ENCODE measurements around the gene PDE7B. TPM values are rescaled to one million over a fixed set of nuclear protein-coding genes. Genes with fewer than 3 reads are reported as not detected.

Gene PDE7B
- total and polyA plus RNA-seq, 4 donors: 0.75 to 5.2 (median 1.3) TPM

- DNase-seq (ENCODE audit: low spot score): no peak
- no peak overlapping the region for H3K9ac ChIP-seq (ENCODE audit: low read depth in 1 of 2, low read length in 2 of 2)
- WGBS: 62% methylated on average over 5 of the region's 5 CpGs
- no peak for TF ChIP-seq NR2F2 (IDR thresholded peaks at IDR 0.05)
- TF ChIP-seq MAX (IDR thresholded peaks at IDR 0.05): no peak
- TF ChIP-seq RAD21 (IDR thresholded peaks at IDR 0.05): peak; percentile 11 to 29
- H3K4me1 ChIP-seq (ENCODE audit: control insufficient read depth in 4 of 4, insufficient read depth in 4 of 4, low read length in 3 of 4): no peaks in the 10 kb centered on the region
- H3K4me3 ChIP-seq (ENCODE audit: low read depth in 1 of 3, low read length in 3 of 3): no peak overlapping the region
- no peak overlapping the region for H3K27ac ChIP-seq (ENCODE audit: low read depth in 1 of 2, low read length in 2 of 2)
- no peaks in the 10 kb centered on the region for H3K9me3 ChIP-seq (ENCODE audit: control insufficient read depth in 4 of 4, low read length in 3 of 4)
- no peaks in the 10 kb centered on the region for H3K36me3 ChIP-seq (ENCODE audit: control insufficient read depth in 4 of 4, insufficient read depth in 3 of 4, low read depth in 1 of 4, low read length in 3 of 4)
- no peaks in the 10 kb centered on the region for H3K27me3 ChIP-seq (ENCODE audit: control insufficient read depth in 4 of 4, insufficient read depth in 4 of 4, low read length in 3 of 4)
Measured at GRCh38 chr6:136201732-136202131, 350.2 kb downstream of the PDE7B start.

- H3K4me1 ChIP-seq (ENCODE audit: control insufficient read depth in 4 of 4, insufficient read depth in 4 of 4, low read length in 3 of 4): no peaks in the 10 kb centered on the region
- no peak for TF ChIP-seq ATF3 (IDR thresholded peaks at IDR 0.05)
- TF ChIP-seq HNF4A (conservative IDR thresholded peaks at IDR 0.05): no peak
- TF ChIP-seq, protein P1, sequence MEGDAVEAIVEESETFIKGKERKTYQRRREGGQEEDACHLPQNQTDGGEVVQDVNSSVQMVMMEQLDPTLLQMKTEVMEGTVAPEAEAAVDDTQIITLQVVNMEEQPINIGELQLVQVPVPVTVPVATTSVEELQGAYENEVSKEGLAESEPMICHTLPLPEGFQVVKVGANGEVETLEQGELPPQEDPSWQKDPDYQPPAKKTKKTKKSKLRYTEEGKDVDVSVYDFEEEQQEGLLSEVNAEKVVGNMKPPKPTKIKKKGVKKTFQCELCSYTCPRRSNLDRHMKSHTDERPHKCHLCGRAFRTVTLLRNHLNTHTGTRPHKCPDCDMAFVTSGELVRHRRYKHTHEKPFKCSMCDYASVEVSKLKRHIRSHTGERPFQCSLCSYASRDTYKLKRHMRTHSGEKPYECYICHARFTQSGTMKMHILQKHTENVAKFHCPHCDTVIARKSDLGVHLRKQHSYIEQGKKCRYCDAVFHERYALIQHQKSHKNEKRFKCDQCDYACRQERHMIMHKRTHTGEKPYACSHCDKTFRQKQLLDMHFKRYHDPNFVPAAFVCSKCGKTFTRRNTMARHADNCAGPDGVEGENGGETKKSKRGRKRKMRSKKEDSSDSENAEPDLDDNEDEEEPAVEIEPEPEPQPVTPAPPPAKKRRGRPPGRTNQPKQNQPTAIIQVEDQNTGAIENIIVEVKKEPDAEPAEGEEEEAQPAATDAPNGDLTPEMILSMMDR (IDR thresholded peaks at IDR 0.05; ENCODE audit: low read depth, low read length, missing input control): no peak
- TF ChIP-seq, protein P2, sequence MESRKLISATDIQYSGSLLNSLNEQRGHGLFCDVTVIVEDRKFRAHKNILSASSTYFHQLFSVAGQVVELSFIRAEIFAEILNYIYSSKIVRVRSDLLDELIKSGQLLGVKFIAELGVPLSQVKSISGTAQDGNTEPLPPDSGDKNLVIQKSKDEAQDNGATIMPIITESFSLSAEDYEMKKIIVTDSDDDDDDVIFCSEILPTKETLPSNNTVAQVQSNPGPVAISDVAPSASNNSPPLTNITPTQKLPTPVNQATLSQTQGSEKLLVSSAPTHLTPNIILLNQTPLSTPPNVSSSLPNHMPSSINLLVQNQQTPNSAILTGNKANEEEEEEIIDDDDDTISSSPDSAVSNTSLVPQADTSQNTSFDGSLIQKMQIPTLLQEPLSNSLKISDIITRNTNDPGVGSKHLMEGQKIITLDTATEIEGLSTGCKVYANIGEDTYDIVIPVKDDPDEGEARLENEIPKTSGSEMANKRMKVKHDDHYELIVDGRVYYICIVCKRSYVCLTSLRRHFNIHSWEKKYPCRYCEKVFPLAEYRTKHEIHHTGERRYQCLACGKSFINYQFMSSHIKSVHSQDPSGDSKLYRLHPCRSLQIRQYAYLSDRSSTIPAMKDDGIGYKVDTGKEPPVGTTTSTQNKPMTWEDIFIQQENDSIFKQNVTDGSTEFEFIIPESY (IDR thresholded peaks at IDR 0.05): no peak
- TF ChIP-seq NR2F2 (IDR thresholded peaks at IDR 0.05): no peak
- TF ChIP-seq YY1 (IDR thresholded peaks at IDR 0.05): no peak
- TF ChIP-seq EGR1 (IDR thresholded peaks at IDR 0.05; ENCODE audit: low read depth in 2 of 2): no peak
- TF ChIP-seq MAX (IDR thresholded peaks at IDR 0.05): no peak
- H3K9ac ChIP-seq (ENCODE audit: low read depth in 1 of 2, low read length in 2 of 2): no peak overlapping the region
- 93% methylated on average over 4 of the region's 4 CpGs for WGBS
- H3K27ac ChIP-seq (ENCODE audit: low read depth in 1 of 2, low read length in 2 of 2): no peak overlapping the region
- no peaks in the 10 kb centered on the region for H3K27me3 ChIP-seq (ENCODE audit: control insufficient read depth in 4 of 4, insufficient read depth in 4 of 4, low read length in 3 of 4)
- no peak for DNase-seq (ENCODE audit: low spot score)
- no peak overlapping the region for H3K4me3 ChIP-seq (ENCODE audit: low read depth in 1 of 3, low read length in 3 of 3)
- H3K9me3 ChIP-seq (ENCODE audit: control insufficient read depth in 4 of 4, low read length in 3 of 4): no peaks in the 10 kb centered on the region
- H3K36me3 ChIP-seq (ENCODE audit: control insufficient read depth in 4 of 4, insufficient read depth in 3 of 4, low read depth in 1 of 4, low read length in 3 of 4): no peaks in the 10 kb centered on the region
Measured at GRCh38 chr6:136208783-136209182, 357.3 kb downstream of the PDE7B start.

GRCh38 chr6:136209496-136209895 is 358.0 kb downstream of the PDE7B start:
- H3K4me3 ChIP-seq (ENCODE audit: low read depth in 1 of 3, low read length in 3 of 3): no peak overlapping the region
- H3K36me3 ChIP-seq (ENCODE audit: control insufficient read depth in 4 of 4, insufficient read depth in 3 of 4, low read depth in 1 of 4, low read length in 3 of 4): no peaks in the 10 kb centered on the region
- no peak for TF ChIP-seq FOXA1 (IDR thresholded peaks at IDR 0.05)
- no peaks in the 10 kb centered on the region for H3K4me1 ChIP-seq (ENCODE audit: control insufficient read depth in 4 of 4, insufficient read depth in 4 of 4, low read length in 3 of 4)
- no peaks in the 10 kb centered on the region for H3K27me3 ChIP-seq (ENCODE audit: control insufficient read depth in 4 of 4, insufficient read depth in 4 of 4, low read length in 3 of 4)
- WGBS: 96% methylated on average over 2 of the region's 2 CpGs
- H3K9me3 ChIP-seq (ENCODE audit: control insufficient read depth in 4 of 4, low read length in 3 of 4): no peaks in the 10 kb centered on the region
- no peak overlapping the region for H3K9ac ChIP-seq (ENCODE audit: low read depth in 1 of 2, low read length in 2 of 2)
- no peak for DNase-seq (ENCODE audit: low spot score)
- H3K27ac ChIP-seq (ENCODE audit: low read depth in 1 of 2, low read length in 2 of 2): no peak overlapping the region
